Measurements from ENCODE around the gene R3HCC1L. TPM values are rescaled to one million over a fixed set of nuclear protein-coding genes. Genes with fewer than 3 reads are reported as not detected.

The R3HCC1L gene
- polyA plus RNA-seq, 1 donor, result 12.8 TPM

GRCh38 chr10:98238391-98238790, 103.9 kb downstream of the R3HCC1L start:
- no peak for DNase-seq

GRCh38 chr10:98240524-98240923, 106.1 kb downstream of the R3HCC1L start:
- DNase-seq, result no peak

GRCh38 chr10:98242823-98243222, 108.4 kb downstream of the R3HCC1L start:
- DNase-seq, result no peak

GRCh38 chr10:98244141-98244540, 109.7 kb downstream of the R3HCC1L start:
- DNase-seq, result no peak

GRCh38 chr10:98244586-98244985, 110.1 kb downstream of the R3HCC1L start:
- DNase-seq, result no peak

GRCh38 chr10:98246911-98247805, 112.7 kb downstream of the R3HCC1L start:
- DNase-seq, result no peak

- no peak for DNase-seq
Observed at GRCh38 chr10:98248018-98248417, 113.6 kb downstream of the R3HCC1L start.

- no peak for DNase-seq
Observed at GRCh38 chr10:98249134-98249533, 114.7 kb downstream of the R3HCC1L start.

GRCh38 chr10:98251399-98251798, 116.9 kb downstream of the R3HCC1L start:
- DNase-seq, result no peak

GRCh38 chr10:98252464-98252863, 118.0 kb downstream of the R3HCC1L start:
- no peak for DNase-seq

GRCh38 chr10:98253499-98253898, 119.0 kb downstream of the R3HCC1L start:
- DNase-seq, result no peak

- DNase-seq, result no peak
Observed at GRCh38 chr10:98254234-98254974, 119.9 kb downstream of the R3HCC1L start.

GRCh38 chr10:98255146-98255877, 120.9 kb downstream of the R3HCC1L start:
- DNase-seq, result no peak

- no peak for DNase-seq
Observed at GRCh38 chr10:98256692-98257091, 122.2 kb downstream of the R3HCC1L start.

GRCh38 chr10:98257198-98257597, 122.7 kb downstream of the R3HCC1L start:
- DNase-seq, result no peak

GRCh38 chr10:98257961-98258360, 123.5 kb downstream of the R3HCC1L start:
- DNase-seq, result no peak

- no peak for DNase-seq
Observed at GRCh38 chr10:98258683-98259454, 124.4 kb downstream of the R3HCC1L start.

- DNase-seq, result no peak
Observed at GRCh38 chr10:98259606-98260315, 125.3 kb downstream of the R3HCC1L start.

- DNase-seq, result no peak
Observed at GRCh38 chr10:98260350-98260749, 125.9 kb downstream of the R3HCC1L start.

GRCh38 chr10:98260752-98261151, 126.3 kb downstream of the R3HCC1L start:
- no peak for DNase-seq

GRCh38 chr10:98261436-98262277, 127.2 kb downstream of the R3HCC1L start:
- no peak for DNase-seq

Data from hindlimb muscle (tissue), 1 donor.